Neural crest cell (in vitro differentiated cells): ENCODE results near the gene DIP2C. TPM values are rescaled to one million over a fixed set of nuclear protein-coding genes. Genes with fewer than 3 reads are reported as not detected.
A peak's percentile ranks its signal among the peaks of the same experiment; 100 is the strongest.

ENCODE experiments used
- DNase-seq: peaks from one replicate; pipeline ENCODE4 v3.0.0; 2021; ENCODE audit warnings: low read depth, mixed read lengths, low spot score
- H3K27ac Mint-ChIP-seq: one replicate; pipeline ENCODE4 v1.8.0; 2021; ENCODE audit warnings: mild to moderate bottlenecking, mixed read lengths; ENCODE audit not compliant: unreplicated experiment
- H3K27me3 Mint-ChIP-seq: 2 replicates; pipeline ENCODE4 v1.8.0; 2021; ENCODE audit warnings: low read depth, mild to moderate bottlenecking, mixed read lengths
- H3K36me3 Mint-ChIP-seq: 2 replicates; pipeline ENCODE4 v1.8.0; 2021; ENCODE audit warnings: low read depth, mild to moderate bottlenecking, mixed read lengths
- H3K4me1 Mint-ChIP-seq: 2 replicates; pipeline ENCODE4 v1.8.0; 2021; ENCODE audit warnings: mixed read lengths
- H3K4me3 Mint-ChIP-seq: one replicate; pipeline ENCODE4 v1.8.0; 2021; ENCODE audit warnings: mild to moderate bottlenecking, mixed read lengths
- H3K9me3 Mint-ChIP-seq: 2 replicates; pipeline ENCODE4 v1.8.0; 2021; ENCODE audit warnings: mixed read lengths
- CTCF ChIP-seq: fragments of 200-600 bp; sonication (generic); conservative IDR thresholded peaks from 2 replicates; pipeline ENCODE4 v1.5.0; 2021; ENCODE audit warnings: antibody characterized with exemption, mild to moderate bottlenecking
- microRNA-seq: library from miRNA; unstranded; fragments of <30 nt; microRNA quantifications from one replicate; pipeline ENCODE4, GENCODE V29; 2020
- total RNA-seq: library from RNA; stranded (reverse); gene quantifications from 2 replicates; pipeline ENCODE4 v1.2.1, GENCODE V29; 2021

The DIP2C gene
- total RNA-seq, 1 donor from 2014 or later: 21.7 TPM

- DNase-seq: no peak
- no peaks in the 10 kb centered on the region for H3K9me3 Mint-ChIP-seq
- H3K4me3 Mint-ChIP-seq: no peak overlapping the region
- no peak for TF ChIP-seq CTCF
- no peak overlapping the region for H3K27ac Mint-ChIP-seq
- H3K4me1 Mint-ChIP-seq: no peaks in the 10 kb centered on the region
- H3K27me3 Mint-ChIP-seq: no peaks in the 10 kb centered on the region
- H3K36me3 Mint-ChIP-seq: no peaks in the 10 kb centered on the region
Measured at GRCh38 chr10:227014-227413, 462.5 kb downstream of the DIP2C start.

- no peak overlapping the region for H3K4me3 Mint-ChIP-seq
- H3K27ac Mint-ChIP-seq: no peak overlapping the region
- no peak for DNase-seq
- H3K9me3 Mint-ChIP-seq: no peaks in the 10 kb centered on the region
- H3K27me3 Mint-ChIP-seq: no peaks in the 10 kb centered on the region
- H3K4me1 Mint-ChIP-seq: no peaks in the 10 kb centered on the region
- H3K36me3 Mint-ChIP-seq: no peaks in the 10 kb centered on the region
- no peak for TF ChIP-seq CTCF
Measured at GRCh38 chr10:226018-226417, 463.4 kb downstream of the DIP2C start.

- Mint-ChIP-seq H3K36me3 (no peaks in the 10 kb centered on the region), H3K4me1 (no peaks in the 10 kb centered on the region), H3K9me3 (no peaks in the 10 kb centered on the region), H3K27me3 (no peaks in the 10 kb centered on the region), H3K27ac (no peak overlapping the region), H3K4me3 (no peak overlapping the region)
- no peak for DNase-seq
- no peak for TF ChIP-seq CTCF
Measured at GRCh38 chr10:224571-224970, 464.9 kb downstream of the DIP2C start.

Small RNA genes within 50 kb of the gene (microRNA-seq; reads per million reads assigned to microRNA genes)
- 53.9 reads per million, percentile 52 among the genes with 10 or more reads in this experiment for gene MIR5699

Other genes starting within 250 kb of the DIP2C start
- gene LARP4B, start 242.0 kb upstream of the DIP2C start, total RNA-seq: 75.2 and 75.4 TPM in 2 replicates